Coronary artery (tissue), 2 donors: ENCODE data around the gene INPP5F.

Experiments
- DNase-seq: peaks from one replicate; pipeline ENCODE4 v3.0.0-alpha.2; 2017; ENCODE audit warnings: low spot score
- H3K27ac ChIP-seq, 2 donors: fragments of 200-600 bp; sonication (generic); one replicate each; pipeline ENCODE4 v1.5.1; 2016 to 2019
- H3K4me3 ChIP-seq: fragments of 200-600 bp; sonication (generic); 2 replicates; pipeline ENCODE4 v1.5.1; 2016; ENCODE audit warnings: mild to moderate bottlenecking, moderate library complexity
- CTCF ChIP-seq: fragments of 200-600 bp; sonication (generic); IDR thresholded peaks from one replicate; pipeline ENCODE4 v1.5.1; 2019; ENCODE audit warnings: antibody characterized with exemption

INPP5F gene

GRCh38 chr10:119725517-119725827 is 378 bp upstream of the INPP5F start:
- H3K4me3 ChIP-seq: peak overlapping the region; percentile 93
- H3K27ac ChIP-seq: peak overlapping the region; percentile 87 to 95
- no peak for TF ChIP-seq CTCF
- DNase-seq: no peak

GRCh38 chr10:119726676-119727261 is 919 bp downstream of the INPP5F start:
- no peak for DNase-seq
- peak overlapping the region; percentile 89 to 95 for H3K27ac ChIP-seq
- peak overlapping the region; percentile 93 for H3K4me3 ChIP-seq
- TF ChIP-seq CTCF: no peak

GRCh38 chr10:119728172-119728800 is 2.4 kb downstream of the INPP5F start:
- no peak for DNase-seq
- Histone ChIP-seq H3K4me3 (no peak overlapping the region), H3K27ac (peak overlapping the region in 1 of 2 donors; percentile 48)
- no peak for TF ChIP-seq CTCF

- Histone ChIP-seq H3K27ac (no peak overlapping the region), H3K4me3 (no peak overlapping the region)
- no peak for DNase-seq
- no peak for TF ChIP-seq CTCF
Measured at GRCh38 chr10:119734396-119735332, 8.8 kb downstream of the INPP5F start.

GRCh38 chr10:119735451-119735850 is 9.6 kb downstream of the INPP5F start:
- DNase-seq: no peak
- no peak overlapping the region for H3K27ac ChIP-seq
- no peak overlapping the region for H3K4me3 ChIP-seq
- no peak for TF ChIP-seq CTCF

- H3K4me3 ChIP-seq: no peak overlapping the region
- TF ChIP-seq CTCF: no peak
- H3K27ac ChIP-seq: no peak overlapping the region
- DNase-seq: no peak
Measured at GRCh38 chr10:119736220-119736619, 10.4 kb downstream of the INPP5F start.
